Ovary (tissue), 3 donors: ENCODE results near the gene NBPF3.

Experiments
- EP300 ChIP-seq: sonication (generic); formaldehyde crosslinking; IDR thresholded peaks from one replicate; pipeline ENCODE4 v1.6.1; 2017; ENCODE audit warnings: antibody characterized with exemption
- POLR2A ChIP-seq: fragments of 450-650 bp; IDR thresholded peaks from one replicate; pipeline ENCODE4 v1.6.1; 2017; ENCODE audit warnings: antibody characterized with exemption, mild to moderate bottlenecking, moderate library complexity
- TF ChIP-seq, protein P1 (sequence below), 3 donors: fragments of 450-650 bp in 2 of 3; fragments of 200-600 bp in 1 of 3; IDR thresholded peaks; one replicate each; pipeline versions ENCODE4 v1.5.1 to v1.8.0; 2016 to 2022; ENCODE audit warnings: antibody characterized with exemption in 3 of 3, mild to moderate bottlenecking in 1 of 3
- donor health status: DM: no; HTN: no; CAD: no.

DNA sequence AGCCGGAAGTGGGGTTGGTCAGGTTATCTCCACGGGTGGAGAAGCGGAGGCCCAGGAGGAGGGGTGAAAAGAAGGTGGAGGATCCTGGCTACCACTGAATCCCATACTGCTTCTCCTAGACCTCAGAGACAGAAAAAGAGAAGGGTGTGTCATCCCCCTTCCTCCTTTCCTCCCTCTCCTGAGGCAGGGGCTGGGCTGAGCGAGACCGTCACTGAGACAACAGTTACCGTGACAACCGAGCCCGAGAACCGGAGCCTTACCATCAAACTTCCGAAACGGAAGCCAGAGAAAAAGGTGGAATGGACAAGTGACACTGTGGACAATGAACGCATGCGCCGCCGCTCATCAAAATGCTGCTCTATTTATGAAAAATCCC is 42.1 kb upstream of the NBPF3 start:
- TF ChIP-seq, protein P1, sequence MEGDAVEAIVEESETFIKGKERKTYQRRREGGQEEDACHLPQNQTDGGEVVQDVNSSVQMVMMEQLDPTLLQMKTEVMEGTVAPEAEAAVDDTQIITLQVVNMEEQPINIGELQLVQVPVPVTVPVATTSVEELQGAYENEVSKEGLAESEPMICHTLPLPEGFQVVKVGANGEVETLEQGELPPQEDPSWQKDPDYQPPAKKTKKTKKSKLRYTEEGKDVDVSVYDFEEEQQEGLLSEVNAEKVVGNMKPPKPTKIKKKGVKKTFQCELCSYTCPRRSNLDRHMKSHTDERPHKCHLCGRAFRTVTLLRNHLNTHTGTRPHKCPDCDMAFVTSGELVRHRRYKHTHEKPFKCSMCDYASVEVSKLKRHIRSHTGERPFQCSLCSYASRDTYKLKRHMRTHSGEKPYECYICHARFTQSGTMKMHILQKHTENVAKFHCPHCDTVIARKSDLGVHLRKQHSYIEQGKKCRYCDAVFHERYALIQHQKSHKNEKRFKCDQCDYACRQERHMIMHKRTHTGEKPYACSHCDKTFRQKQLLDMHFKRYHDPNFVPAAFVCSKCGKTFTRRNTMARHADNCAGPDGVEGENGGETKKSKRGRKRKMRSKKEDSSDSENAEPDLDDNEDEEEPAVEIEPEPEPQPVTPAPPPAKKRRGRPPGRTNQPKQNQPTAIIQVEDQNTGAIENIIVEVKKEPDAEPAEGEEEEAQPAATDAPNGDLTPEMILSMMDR (IDR thresholded peaks at IDR 0.05): no peak
- TF ChIP-seq POLR2A (no peak), EP300 (no peak)
